DOHH2 (cell line): ENCODE measurements around the gene CACNA2D3.

Experiments used
- H3F3A ChIP-seq: fragments of 200-600 bp; sonication (generic), shearing (Covaris generic); 2 replicates; pipeline ENCODE4 v1.6.0; 2016; ENCODE audit warnings: antibody characterized with exemption, mild to moderate bottlenecking; ENCODE audit not compliant: control insufficient read depth, insufficient read depth
- H3K27ac ChIP-seq: fragments of 200-600 bp; sonication (generic); 2 replicates; pipeline ENCODE4 v1.5.1; 2014; ENCODE audit warnings: low read depth, mild to moderate bottlenecking, low read length, moderate library complexity
- H3K27me3 ChIP-seq: fragments of 200-600 bp; sonication (generic); 2 replicates; pipeline ENCODE4 v1.6.1; 2014; ENCODE audit warnings: mild to moderate bottlenecking, low read length, mixed read lengths; ENCODE audit not compliant: control insufficient read depth
- H3K36me3 ChIP-seq: fragments of 200-600 bp; sonication (generic); 2 replicates; pipeline ENCODE4 v1.6.1; 2014; ENCODE audit warnings: mild to moderate bottlenecking, low read length, moderate library complexity, mixed read lengths; ENCODE audit not compliant: control insufficient read depth
- H3K4me1 ChIP-seq: fragments of 200-600 bp; sonication (generic); 2 replicates; pipeline ENCODE4 v1.6.1; 2014; ENCODE audit warnings: mild to moderate bottlenecking, low read length, mixed read lengths; ENCODE audit not compliant: control insufficient read depth
- H3K4me2 ChIP-seq: fragments of 200-600 bp; sonication (generic); 2 replicates; pipeline ENCODE4 v1.6.0; 2014; ENCODE audit warnings: mild to moderate bottlenecking, low read length, moderate library complexity
- H3K4me3 ChIP-seq: fragments of 200-600 bp; sonication (generic); 2 replicates; pipeline ENCODE4 v1.5.1; 2014; ENCODE audit warnings: mild to moderate bottlenecking, low read length, mixed read lengths
- H3K79me2 ChIP-seq: fragments of 200-600 bp; sonication (generic); 2 replicates; pipeline ENCODE4 v1.6.1; 2014; ENCODE audit warnings: mild to moderate bottlenecking, low read length, mixed read lengths; ENCODE audit not compliant: control insufficient read depth
- H3K9me2 ChIP-seq: fragments of 200-600 bp; sonication (generic); replicated peaks from 2 replicates; pipeline ENCODE4 v1.6.1; 2014; ENCODE audit warnings: mild to moderate bottlenecking, low read length, mixed read lengths; ENCODE audit not compliant: control insufficient read depth
- H3K9me3 ChIP-seq: fragments of 200-600 bp; sonication (generic); 2 replicates; pipeline ENCODE4 v1.6.1; 2014; ENCODE audit warnings: antibody characterized with exemption, low read length, mixed read lengths; ENCODE audit not compliant: control insufficient read depth, insufficient read depth
- H4K20me1 ChIP-seq: fragments of 200-600 bp; sonication (generic); 2 replicates; pipeline ENCODE4 v1.6.0; 2014; ENCODE audit warnings: low read depth, mild to moderate bottlenecking, antibody characterized with exemption, low read length, moderate library complexity; ENCODE audit not compliant: control insufficient read depth, insufficient read depth
- CTCF ChIP-seq: fragments of 200-600 bp; sonication (generic); IDR thresholded peaks from one replicate; pipeline ENCODE4 v1.5.1; 2014; ENCODE audit warnings: antibody characterized with exemption, mild to moderate bottlenecking, low read depth, low read length; ENCODE audit not compliant: poor library complexity, severe bottlenecking
- EZH2phosphoT487 ChIP-seq: fragments of 200-600 bp; sonication (generic); IDR thresholded peaks from 2 replicates; pipeline ENCODE4 v1.6.1; 2017; ENCODE audit warnings: borderline replicate concordance, mild to moderate bottlenecking, antibody characterized with exemption, low read length, moderate library complexity, mixed read lengths

The CACNA2D3 gene

GRCh38 chr3:54279005-54279583 is 156.7 kb downstream of the CACNA2D3 start:
- no peaks in the 10 kb centered on the region for H3K36me3 ChIP-seq
- no peaks in the 10 kb centered on the region for H3K9me2 ChIP-seq
- no peak overlapping the region for H3K4me2 ChIP-seq
- no peaks in the 10 kb centered on the region for H3K79me2 ChIP-seq
- no peaks in the 10 kb centered on the region for H3F3A ChIP-seq
- H3K9me3 ChIP-seq: peaks cover 4% of the 10 kb centered on the region; the same call in 1 of the 2 replicates
- H4K20me1 ChIP-seq: no peaks in the 10 kb centered on the region
- no peak for TF ChIP-seq EZH2phosphoT487
- TF ChIP-seq CTCF: no peak
- no peak overlapping the region for H3K27ac ChIP-seq
- H3K4me3 ChIP-seq: no peak overlapping the region
- no peaks in the 10 kb centered on the region for H3K27me3 ChIP-seq
- no peaks in the 10 kb centered on the region for H3K4me1 ChIP-seq

GRCh38 chr3:54283470-54283869 is 161.1 kb downstream of the CACNA2D3 start:
- Histone ChIP-seq H4K20me1 (no peaks in the 10 kb centered on the region), H3K36me3 (no peaks in the 10 kb centered on the region), H3K4me2 (no peak overlapping the region), H3K9me2 (no peaks in the 10 kb centered on the region), H3K4me1 (no peaks in the 10 kb centered on the region), H3K79me2 (no peaks in the 10 kb centered on the region), H3F3A (no peaks in the 10 kb centered on the region), H3K27me3 (no peaks in the 10 kb centered on the region), H3K9me3 (no peaks in the 10 kb centered on the region), H3K27ac (no peak overlapping the region), H3K4me3 (no peak overlapping the region)
- TF ChIP-seq EZH2phosphoT487 (no peak), CTCF (no peak)

- no peak overlapping the region for H3K4me2 ChIP-seq
- no peaks in the 10 kb centered on the region for H3K79me2 ChIP-seq
- H4K20me1 ChIP-seq: no peaks in the 10 kb centered on the region
- no peak for TF ChIP-seq CTCF
- no peak for TF ChIP-seq EZH2phosphoT487
- no peaks in the 10 kb centered on the region for H3K9me3 ChIP-seq
- no peak overlapping the region for H3K27ac ChIP-seq
- H3K27me3 ChIP-seq: no peaks in the 10 kb centered on the region
- H3K36me3 ChIP-seq: no peaks in the 10 kb centered on the region
- no peak overlapping the region for H3K4me3 ChIP-seq
- H3K4me1 ChIP-seq: no peaks in the 10 kb centered on the region
- no peaks in the 10 kb centered on the region for H3F3A ChIP-seq
- no peaks in the 10 kb centered on the region for H3K9me2 ChIP-seq
Measured at GRCh38 chr3:54294214-54294613, 171.9 kb downstream of the CACNA2D3 start.

GRCh38 chr3:54296531-54296930 is 174.2 kb downstream of the CACNA2D3 start:
- Histone ChIP-seq H3K27me3 (no peaks in the 10 kb centered on the region), H3F3A (no peaks in the 10 kb centered on the region), H3K9me3 (no peaks in the 10 kb centered on the region), H3K4me3 (no peak overlapping the region), H3K4me2 (no peak overlapping the region), H3K36me3 (no peaks in the 10 kb centered on the region), H3K79me2 (no peaks in the 10 kb centered on the region), H3K4me1 (no peaks in the 10 kb centered on the region), H3K9me2 (no peaks in the 10 kb centered on the region), H3K27ac (no peak overlapping the region), H4K20me1 (no peaks in the 10 kb centered on the region)
- TF ChIP-seq EZH2phosphoT487 (no peak), CTCF (no peak)
